Effector memory CD4-positive, alpha-beta T cell (primary cell): Measurements from ENCODE around the gene SRF.

Source experiments
- DNase-seq, 3 donors: peaks; one replicate each; pipeline ENCODE4 v3.0.0-alpha.2; 2020
- H3K27ac ChIP-seq: 2 replicates; pipeline ENCODE4 v1.7.0; 2013; ENCODE audit warnings: mild to moderate bottlenecking, low read length, moderate library complexity; ENCODE audit not compliant: insufficient read depth, poor library complexity, severe bottlenecking
- H3K27me3 ChIP-seq: replicated peaks from 2 replicates; pipeline ENCODE4 v1.7.0; 2013; ENCODE audit warnings: mild to moderate bottlenecking, low read length; ENCODE audit not compliant: insufficient read depth, control insufficient read depth, poor library complexity, severe bottlenecking
- H3K36me3 ChIP-seq: 2 replicates; pipeline ENCODE4 v1.7.0; 2013; ENCODE audit warnings: mild to moderate bottlenecking, low read length, moderate library complexity; ENCODE audit not compliant: control insufficient read depth, insufficient read depth
- H3K4me1 ChIP-seq: 2 replicates; pipeline ENCODE4 v1.7.0; 2013; ENCODE audit warnings: low read length, mild to moderate bottlenecking; ENCODE audit not compliant: control insufficient read depth, insufficient read depth, poor library complexity, severe bottlenecking
- H3K4me3 ChIP-seq: 2 replicates; pipeline ENCODE4 v1.7.0; 2013; ENCODE audit warnings: low read length, low read depth, mild to moderate bottlenecking; ENCODE audit not compliant: insufficient read depth, poor library complexity, severe bottlenecking
- H3K9me3 ChIP-seq: 2 replicates; pipeline ENCODE4 v1.7.0; 2013; ENCODE audit warnings: mild to moderate bottlenecking, low read length, moderate library complexity; ENCODE audit not compliant: control insufficient read depth

The SRF gene

GRCh38 chr6:43173591-43174262 is 2.7 kb downstream of the SRF start:
- Histone ChIP-seq H3K4me3 (peak overlapping the region; percentile 65), H3K36me3 (peaks cover 22% of the 10 kb centered on the region), H3K9me3 (no peaks in the 10 kb centered on the region), H3K27me3 (no peaks in the 10 kb centered on the region), H3K27ac (peak overlapping the region; percentile 74), H3K4me1 (peaks cover 30% of the 10 kb centered on the region)
- peak in 2 of 3 donors; percentile 11 to 13 for DNase-seq

DNA sequence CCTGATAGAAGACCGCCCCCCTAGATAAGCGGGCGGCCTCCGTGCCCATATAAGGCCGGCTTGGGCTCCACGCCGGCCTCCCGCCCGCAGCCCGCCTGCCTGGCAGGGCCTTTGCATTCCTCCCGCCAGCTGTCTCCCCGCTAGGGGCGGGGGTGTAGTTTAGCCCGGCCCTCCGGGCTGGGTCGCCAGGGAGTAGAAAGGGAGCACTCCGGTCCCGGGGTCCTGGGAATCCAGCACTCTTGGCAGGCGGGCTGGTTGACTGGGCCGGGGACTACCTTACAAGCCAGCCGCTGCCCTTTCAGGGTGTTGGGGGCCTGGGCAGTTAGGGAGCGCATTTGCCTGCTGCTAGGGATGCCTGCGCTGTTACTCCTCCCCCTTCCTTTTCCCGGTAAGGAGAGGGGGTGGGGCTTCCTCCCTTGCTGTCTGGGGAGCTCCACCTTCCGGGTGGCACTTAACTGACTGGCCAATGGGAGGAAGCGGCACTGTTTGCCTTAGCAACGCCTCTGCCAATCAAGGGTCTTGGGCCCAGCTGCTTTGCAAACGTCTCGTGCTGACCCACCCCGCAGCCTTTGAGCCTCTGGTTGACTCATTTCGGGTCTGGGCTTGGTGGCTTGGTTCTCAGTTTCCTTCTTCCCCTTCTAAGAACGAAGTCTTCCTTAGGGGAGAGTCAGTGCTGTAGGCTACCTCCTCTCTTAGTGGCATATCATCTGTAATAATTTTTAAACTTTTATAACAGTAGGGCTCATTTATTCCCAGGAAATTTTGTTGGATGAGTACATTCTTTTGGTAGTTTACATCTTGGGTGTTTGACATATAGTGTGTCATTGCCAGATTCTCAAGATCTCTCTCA is 3.4 kb downstream of the SRF start:
- peak; percentile 93 to 94 (median 94) for DNase-seq
- Histone ChIP-seq H3K4me3 (peak overlapping the region; percentile 39), H3K9me3 (no peaks in the 10 kb centered on the region), H3K36me3 (peaks cover 30% of the 10 kb centered on the region), H3K27ac (peak overlapping the region; percentile 74), H3K4me1 (peaks cover 30% of the 10 kb centered on the region), H3K27me3 (no peaks in the 10 kb centered on the region)

DNA sequence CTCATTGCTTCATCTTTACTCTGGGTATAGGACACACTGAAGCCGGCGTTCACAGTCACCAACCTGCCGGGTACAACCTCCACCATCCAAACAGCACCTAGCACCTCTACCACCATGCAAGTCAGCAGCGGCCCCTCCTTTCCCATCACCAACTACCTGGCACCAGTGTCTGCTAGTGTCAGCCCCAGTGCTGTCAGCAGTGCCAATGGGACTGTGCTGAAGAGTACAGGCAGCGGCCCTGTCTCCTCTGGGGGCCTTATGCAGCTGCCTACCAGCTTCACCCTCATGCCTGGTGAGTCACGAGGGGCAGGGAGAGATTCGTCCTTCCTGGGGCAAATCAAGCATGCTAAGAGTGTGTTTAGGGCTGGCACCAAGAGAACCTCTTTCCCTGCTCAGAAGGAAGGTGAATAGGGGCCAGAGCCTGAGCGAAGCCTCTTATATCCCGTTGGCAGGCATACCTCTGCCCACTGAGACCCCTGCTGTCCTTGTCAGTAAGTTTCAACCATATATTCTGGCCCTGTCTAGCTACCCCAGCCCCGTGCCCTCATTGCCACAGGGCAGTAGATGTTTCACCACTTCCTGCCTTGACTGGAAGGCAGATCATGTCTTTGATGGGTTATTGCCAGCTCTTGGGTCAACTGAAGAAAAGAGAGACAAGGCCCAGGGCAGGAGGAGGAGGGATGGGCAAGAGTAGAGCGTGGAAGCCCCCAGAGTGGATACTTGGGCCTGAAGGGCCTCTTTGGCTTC is 4.8 kb downstream of the SRF start:
- peaks cover 27% of the 10 kb centered on the region for H3K4me1 ChIP-seq
- peaks cover 30% of the 10 kb centered on the region for H3K36me3 ChIP-seq
- no peaks in the 10 kb centered on the region for H3K27me3 ChIP-seq
- H3K4me3 ChIP-seq: no peak overlapping the region
- DNase-seq: no peak
- H3K27ac ChIP-seq: peak overlapping the region; percentile 74
- no peaks in the 10 kb centered on the region for H3K9me3 ChIP-seq

- no peak for DNase-seq
- Histone ChIP-seq H3K4me3 (no peak overlapping the region), H3K4me1 (peaks cover 28% of the 10 kb centered on the region), H3K9me3 (no peaks in the 10 kb centered on the region), H3K27me3 (no peaks in the 10 kb centered on the region), H3K36me3 (peaks cover 30% of the 10 kb centered on the region), H3K27ac (peak overlapping the region; percentile 30)
Measured at GRCh38 chr6:43176423-43176786, 5.3 kb downstream of the SRF start.

- Histone ChIP-seq H3K4me3 (no peak overlapping the region), H3K4me1 (peaks cover 32% of the 10 kb centered on the region), H3K27me3 (no peaks in the 10 kb centered on the region), H3K36me3 (peaks cover 30% of the 10 kb centered on the region), H3K27ac (no peak overlapping the region), H3K9me3 (no peaks in the 10 kb centered on the region)
- DNase-seq: no peak
Measured at GRCh38 chr6:43178150-43178549, 7.1 kb downstream of the SRF start.

DNA sequence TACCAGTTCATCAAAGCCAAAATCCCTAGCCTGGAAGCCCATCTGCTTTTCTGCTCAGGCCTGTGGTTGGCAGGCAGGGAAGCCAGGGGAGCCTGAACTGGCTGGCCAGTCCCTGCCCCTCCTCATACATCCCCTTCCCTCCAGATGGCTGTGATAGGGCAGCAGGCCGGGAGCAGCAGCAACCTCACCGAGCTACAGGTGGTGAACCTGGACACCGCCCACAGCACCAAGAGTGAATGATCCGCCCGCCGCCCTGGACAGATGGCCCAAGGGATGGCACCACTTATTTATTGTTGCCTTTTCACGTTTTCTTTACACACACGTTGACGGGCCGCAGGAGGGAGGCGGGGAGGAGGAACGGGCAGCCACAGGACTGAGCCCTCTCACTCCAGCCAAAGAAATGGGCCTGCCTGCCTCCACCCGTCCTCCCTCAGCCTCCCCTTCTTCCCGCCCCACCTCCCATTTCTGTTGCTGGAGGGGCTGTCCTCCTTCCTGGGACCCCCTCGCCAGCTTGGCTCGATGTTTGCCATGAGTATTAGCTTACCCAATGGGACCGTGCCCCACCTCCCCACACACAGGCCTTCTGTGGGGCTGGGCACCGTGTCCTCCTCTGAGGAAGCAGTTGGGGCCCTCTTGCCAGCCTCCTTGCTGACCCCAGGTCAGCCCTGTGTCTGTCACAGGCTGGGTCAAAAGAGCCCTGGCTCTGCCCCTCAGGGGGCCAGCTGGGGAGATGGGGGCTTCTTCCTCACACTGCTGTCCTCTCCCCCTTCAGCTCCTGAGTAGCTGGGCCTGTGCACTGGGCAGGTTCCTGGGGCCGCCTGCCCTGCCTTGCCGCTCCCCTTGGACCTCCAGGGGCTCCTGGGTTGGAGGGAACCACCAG is 8.1 kb downstream of the SRF start:
- peak overlapping the region; percentile 8 for H3K27ac ChIP-seq
- no peak overlapping the region for H3K4me3 ChIP-seq
- peaks cover 32% of the 10 kb centered on the region for H3K4me1 ChIP-seq
- no peak for DNase-seq
- no peaks in the 10 kb centered on the region for H3K9me3 ChIP-seq
- H3K36me3 ChIP-seq: peaks cover 30% of the 10 kb centered on the region
- no peaks in the 10 kb centered on the region for H3K27me3 ChIP-seq

DNA sequence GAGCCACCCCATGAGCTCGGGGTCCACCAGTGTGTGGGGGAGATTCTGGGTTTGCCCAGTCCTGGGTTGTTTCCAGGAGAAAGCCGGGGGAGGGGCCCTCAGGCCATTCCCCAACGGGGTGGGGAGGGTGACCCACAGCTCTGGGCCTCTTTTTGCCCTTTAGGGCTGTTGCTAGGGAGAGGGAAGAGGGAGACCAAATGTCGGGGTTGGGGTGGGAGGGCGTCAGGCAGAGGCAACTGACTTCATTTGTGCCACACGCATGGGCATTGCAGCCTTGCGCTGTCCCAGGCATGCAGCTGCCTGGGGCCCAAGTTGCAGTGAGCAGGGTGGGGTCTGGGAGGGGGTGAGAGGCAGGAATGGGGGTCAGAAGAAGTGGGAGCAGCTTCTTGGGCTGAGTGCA is 9.0 kb downstream of the SRF start:
- H3K4me1 ChIP-seq: peaks cover 33% of the 10 kb centered on the region

GRCh38 chr6:43180985-43181384 is 9.9 kb downstream of the SRF start:
- Histone ChIP-seq H3K4me3 (no peak overlapping the region), H3K36me3 (peaks cover 30% of the 10 kb centered on the region), H3K27ac (peak overlapping the region; percentile 83), H3K4me1 (peaks cover 41% of the 10 kb centered on the region), H3K27me3 (no peaks in the 10 kb centered on the region), H3K9me3 (no peaks in the 10 kb centered on the region)
- DNase-seq: no peak

More for the DNA sequence above, 9.0 kb downstream of the SRF start:
- Histone ChIP-seq H3K27me3 (no peaks in the 10 kb centered on the region), H3K36me3 (peaks cover 33% of the 10 kb centered on the region), H3K4me3 (no peak overlapping the region), H3K9me3 (no peaks in the 10 kb centered on the region), H3K27ac (no peak overlapping the region)
- no peak for DNase-seq

GRCh38 chr6:43181621-43181941 is 10.5 kb downstream of the SRF start:
- Histone ChIP-seq H3K27me3 (no peaks in the 10 kb centered on the region), H3K4me1 (peaks cover 43% of the 10 kb centered on the region), H3K27ac (peak overlapping the region; percentile 83), H3K9me3 (no peaks in the 10 kb centered on the region), H3K36me3 (peaks cover 30% of the 10 kb centered on the region), H3K4me3 (peak overlapping the region; percentile 80)
- no peak for DNase-seq
